Esophagus (tissue), 2 donors: ENCODE measurements around the gene CACNA1B. TPM values are rescaled to one million over a fixed set of nuclear protein-coding genes. Genes with fewer than 3 reads are reported as not detected.

Experiments
- H3K27ac ChIP-seq, 2 donors: one replicate each; pipeline ENCODE4 v1.5.1; 2013; ENCODE audit warnings: low read depth in 2 of 2, mild to moderate bottlenecking in 2 of 2, inconsistent platforms in 1 of 2, low read length in 1 of 2, moderate library complexity in 1 of 2
- H3K27me3 ChIP-seq, 2 donors: one replicate each; pipeline ENCODE4 v1.6.1; 2013; ENCODE audit warnings: low read length in 2 of 2, control low read depth in 1 of 2, mild to moderate bottlenecking in 1 of 2; ENCODE audit not compliant: insufficient read depth in 2 of 2, control insufficient read depth in 1 of 2
- H3K36me3 ChIP-seq, 2 donors: one replicate each; pipeline ENCODE4 v1.6.1; 2013; ENCODE audit warnings: low read length in 1 of 2; ENCODE audit not compliant: control insufficient read depth in 2 of 2, insufficient read depth in 2 of 2
- H3K4me1 ChIP-seq, 2 donors: one replicate each; pipeline ENCODE4 v1.6.1; 2013; ENCODE audit warnings: low read length in 1 of 2; ENCODE audit not compliant: control insufficient read depth in 2 of 2, insufficient read depth in 2 of 2
- H3K4me3 ChIP-seq, 2 donors: one replicate each; pipeline ENCODE4 v1.5.1; 2013; ENCODE audit warnings: low read length in 2 of 2, mild to moderate bottlenecking in 2 of 2, low read depth in 1 of 2, moderate library complexity in 1 of 2
- H3K9me3 ChIP-seq, 2 donors: one replicate each; pipeline ENCODE4 v1.6.1; 2013; ENCODE audit warnings: mild to moderate bottlenecking in 2 of 2, low read depth in 1 of 2, low read length in 1 of 2, moderate library complexity in 1 of 2; ENCODE audit not compliant: control insufficient read depth in 2 of 2, insufficient read depth in 1 of 2
- WGBS, 2 donors: extraction: QIAGEN DNeasy Blood & Tissue Kit; methylation state at CpG; one replicate each; pipeline ENCODE4 v1.1.7; 2013; 5-methylcytosine and 5-hydroxymethylcytosine counted together
- polyA plus RNA-seq, 2 donors: library from polyadenylated mRNA; stranded (reverse); fragments of 200-250 nt; gene quantifications; one replicate each; pipeline ENCODE4 v1.2.3, GENCODE V29; 2013
- donor health status: healthy with polysubstance abuse.
- donor health status: Bipolar disorder and iron deficiency.

CACNA1B gene
- polyA plus RNA-seq, 2 donors: under 0.01 TPM

- no peaks in the 10 kb centered on the region for H3K4me1 ChIP-seq
- peaks cover 0 to 1% of the 10 kb centered on the region in 2 donors for H3K9me3 ChIP-seq
- H3K36me3 ChIP-seq: no peaks in the 10 kb centered on the region
- WGBS, 2 donors: 78 to 82% methylated on average over 8 of the region's 8 CpGs
- H3K27me3 ChIP-seq: no peaks in the 10 kb centered on the region
- H3K4me3 ChIP-seq: no peak overlapping the region
- no peak overlapping the region for H3K27ac ChIP-seq
Observed at GRCh38 chr9:138070815-138071214, 193.2 kb downstream of the CACNA1B start.

GRCh38 chr9:138071292-138071691 is 193.7 kb downstream of the CACNA1B start:
- Histone ChIP-seq H3K4me1 (no peaks in the 10 kb centered on the region), H3K9me3 (peaks cover under 1 to 1% of the 10 kb centered on the region in 2 donors), H3K27ac (no peak overlapping the region), H3K36me3 (no peaks in the 10 kb centered on the region), H3K27me3 (no peaks in the 10 kb centered on the region), H3K4me3 (no peak overlapping the region)
- 87 to 88% methylated on average over 14 of the region's 14 CpGs for WGBS, 2 donors

GRCh38 chr9:138071731-138072130 is 194.1 kb downstream of the CACNA1B start:
- H3K27ac ChIP-seq: no peak overlapping the region
- no peaks in the 10 kb centered on the region for H3K4me1 ChIP-seq
- H3K36me3 ChIP-seq: no peaks in the 10 kb centered on the region
- peaks cover 1 to 3% of the 10 kb centered on the region in 2 donors for H3K9me3 ChIP-seq
- WGBS, 2 donors: 83 to 84% methylated on average over 6 of the region's 6 CpGs
- no peaks in the 10 kb centered on the region for H3K27me3 ChIP-seq
- no peak overlapping the region for H3K4me3 ChIP-seq

GRCh38 chr9:138072161-138072842 is 194.7 kb downstream of the CACNA1B start:
- Histone ChIP-seq H3K27me3 (no peaks in the 10 kb centered on the region), H3K36me3 (no peaks in the 10 kb centered on the region), H3K9me3 (peaks cover 1 to 3% of the 10 kb centered on the region in 2 donors), H3K4me1 (no peaks in the 10 kb centered on the region), H3K27ac (no peak overlapping the region), H3K4me3 (no peak overlapping the region)
- 57 to 59% methylated on average over 12 of the region's 12 CpGs for WGBS, 2 donors

- H3K4me3 ChIP-seq: no peak overlapping the region
- H3K9me3 ChIP-seq: peaks cover 1 to 3% of the 10 kb centered on the region in 2 donors
- no peaks in the 10 kb centered on the region for H3K36me3 ChIP-seq
- H3K4me1 ChIP-seq: no peaks in the 10 kb centered on the region
- H3K27ac ChIP-seq: no peak overlapping the region
- 58 to 62% methylated on average over 9 of the region's 9 CpGs for WGBS, 2 donors
- H3K27me3 ChIP-seq: no peaks in the 10 kb centered on the region
Observed at GRCh38 chr9:138072897-138073296, 195.3 kb downstream of the CACNA1B start.

GRCh38 chr9:138073408-138073807 is 195.8 kb downstream of the CACNA1B start:
- Histone ChIP-seq H3K4me1 (no peaks in the 10 kb centered on the region), H3K9me3 (peaks cover 1 to 3% of the 10 kb centered on the region in 2 donors), H3K36me3 (no peaks in the 10 kb centered on the region), H3K27ac (no peak overlapping the region), H3K4me3 (no peak overlapping the region), H3K27me3 (no peaks in the 10 kb centered on the region)
- 82 to 87% methylated on average over 12 of the region's 12 CpGs for WGBS, 2 donors

GRCh38 chr9:138073808-138074207 is 196.2 kb downstream of the CACNA1B start:
- Histone ChIP-seq H3K4me3 (no peak overlapping the region), H3K36me3 (no peaks in the 10 kb centered on the region), H3K4me1 (no peaks in the 10 kb centered on the region), H3K27me3 (no peaks in the 10 kb centered on the region), H3K27ac (no peak overlapping the region), H3K9me3 (peaks cover 1 to 3% of the 10 kb centered on the region in 2 donors)
- 93 to 94% methylated on average over 12 of the region's 12 CpGs for WGBS, 2 donors

GRCh38 chr9:138074516-138074915 is 196.9 kb downstream of the CACNA1B start:
- Histone ChIP-seq H3K9me3 (peaks cover 1 to 3% of the 10 kb centered on the region in 2 donors), H3K4me1 (no peaks in the 10 kb centered on the region), H3K4me3 (no peak overlapping the region), H3K36me3 (no peaks in the 10 kb centered on the region), H3K27ac (no peak overlapping the region), H3K27me3 (no peaks in the 10 kb centered on the region)
- 91 to 92% methylated on average over 18 of the region's 18 CpGs for WGBS, 2 donors

GRCh38 chr9:138075496-138075895 is 197.9 kb downstream of the CACNA1B start:
- no peak overlapping the region for H3K4me3 ChIP-seq
- H3K27ac ChIP-seq: no peak overlapping the region
- no peaks in the 10 kb centered on the region for H3K36me3 ChIP-seq
- H3K9me3 ChIP-seq: peaks cover 1 to 3% of the 10 kb centered on the region in 2 donors
- 86 to 87% methylated on average over 20 of the region's 20 CpGs for WGBS, 2 donors
- H3K4me1 ChIP-seq: no peaks in the 10 kb centered on the region
- H3K27me3 ChIP-seq: no peaks in the 10 kb centered on the region
